Smooth muscle cell (in vitro differentiated cells): ENCODE results near the gene MCFD2. TPM values are rescaled to one million over a fixed set of nuclear protein-coding genes. Genes with fewer than 3 reads are reported as not detected.

ENCODE experiments used
- DNase-seq: peaks from one replicate; lab custom pipeline; 2025; ENCODE audit not compliant: unreplicated experiment; lab: John Stamatoyannopoulos, UW
- H2AFZ ChIP-seq: fragments of 200-600 bp; sonication (generic); 2 replicates; pipeline ENCODE4 v1.6.0; 2016; ENCODE audit warnings: antibody characterized with exemption, low read depth, mild to moderate bottlenecking
- H3F3A ChIP-seq: fragments of 200-600 bp; sonication (generic); 2 replicates; pipeline ENCODE4 v1.6.0; 2017; ENCODE audit warnings: antibody characterized with exemption, low read depth
- H3K27ac ChIP-seq: fragments of 200-600 bp; sonication (generic); 2 replicates; pipeline ENCODE4 v1.5.1; 2016; ENCODE audit warnings: low read depth, mild to moderate bottlenecking
- H3K27me3 ChIP-seq: fragments of 200-600 bp; sonication (generic); 2 replicates; pipeline ENCODE4 v1.6.1; 2016; ENCODE audit warnings: low read depth, mild to moderate bottlenecking
- H3K36me3 ChIP-seq: fragments of 200-600 bp; sonication (generic); 2 replicates; pipeline ENCODE4 v1.5.1; 2016; ENCODE audit warnings: low read depth
- H3K4me1 ChIP-seq: fragments of 200-600 bp; sonication (generic); 2 replicates; pipeline ENCODE4 v1.5.1; 2016; ENCODE audit warnings: low read depth
- H3K4me2 ChIP-seq: fragments of 200-600 bp; sonication (generic); 2 replicates; pipeline ENCODE4 v1.6.0; 2016; ENCODE audit warnings: mild to moderate bottlenecking
- H3K4me3 ChIP-seq: fragments of 200-600 bp; sonication (generic); 2 replicates; pipeline ENCODE4 v1.5.1; 2016; ENCODE audit warnings: mild to moderate bottlenecking
- H3K79me2 ChIP-seq: fragments of 200-600 bp; sonication (generic); 2 replicates; pipeline ENCODE4 v1.6.0; 2016; ENCODE audit warnings: low read depth, mild to moderate bottlenecking
- H3K9ac ChIP-seq: fragments of 200-600 bp; sonication (generic); 2 replicates; pipeline ENCODE4 v1.6.0; 2016; ENCODE audit warnings: low read depth
- H3K9me3 ChIP-seq: fragments of 200-600 bp; sonication (generic); replicated peaks from 2 replicates; pipeline ENCODE4 v1.5.1; 2016; ENCODE audit warnings: low read depth
- H4K20me1 ChIP-seq: fragments of 200-600 bp; sonication (generic); 2 replicates; pipeline ENCODE4 v1.6.0; 2016; ENCODE audit warnings: low read depth
- WGBS: methylation state at CpG from one replicate; pipeline ENCODE4 v1.1.7; 2016; ENCODE audit warnings: low lambda C conversion rate; 5-methylcytosine and 5-hydroxymethylcytosine counted together
- polyA plus RNA-seq: library from polyadenylated mRNA; unstranded; fragments of >200 nt; fragmentation: Nextera tagmentation; extraction: Ambion mirVana; gene quantifications from 2 replicates; pipeline ENCODE4 v1.2.1, GENCODE V29; 2016
- total RNA-seq: library from RNA; depleted of rRNA; stranded (reverse); fragments of >200 nt; gene quantifications from 2 replicates; pipeline ENCODE4 v1.2.3, GENCODE V29; 2014
- TF ChIP-seq, protein P1 (sequence below): fragments of 200-600 bp; sonication (generic); IDR thresholded peaks from 2 replicates; pipeline ENCODE4 v1.5.1; 2017; ENCODE audit warnings: borderline replicate concordance, mild to moderate bottlenecking, antibody characterized with exemption; ENCODE audit not compliant: insufficient read depth, poor library complexity, severe bottlenecking

The MCFD2 gene
- total and polyA plus RNA-seq, 2 experiments from 2014 or later: 100 to 167 TPM

DNA sequence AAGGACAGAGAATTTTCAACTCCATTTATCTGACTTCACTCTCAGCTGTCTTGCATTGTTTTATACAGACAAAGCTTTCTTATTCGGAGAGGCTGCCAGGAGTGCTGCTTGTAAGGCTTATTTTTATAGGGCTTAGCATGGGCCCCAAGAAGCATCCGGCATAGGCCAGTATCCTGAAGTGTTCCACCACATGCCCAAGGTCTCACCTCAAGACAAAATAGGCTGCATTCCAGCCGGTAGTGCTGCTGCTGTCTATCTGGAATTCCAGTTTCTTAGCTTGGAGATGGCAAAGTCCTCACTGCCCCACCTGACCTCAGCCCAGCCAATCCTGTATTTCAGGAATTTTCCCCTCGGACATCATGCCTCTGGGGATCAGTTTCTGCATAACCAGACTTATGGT, 47.6 kb upstream of the MCFD2 start:
- TF ChIP-seq, protein P1, sequence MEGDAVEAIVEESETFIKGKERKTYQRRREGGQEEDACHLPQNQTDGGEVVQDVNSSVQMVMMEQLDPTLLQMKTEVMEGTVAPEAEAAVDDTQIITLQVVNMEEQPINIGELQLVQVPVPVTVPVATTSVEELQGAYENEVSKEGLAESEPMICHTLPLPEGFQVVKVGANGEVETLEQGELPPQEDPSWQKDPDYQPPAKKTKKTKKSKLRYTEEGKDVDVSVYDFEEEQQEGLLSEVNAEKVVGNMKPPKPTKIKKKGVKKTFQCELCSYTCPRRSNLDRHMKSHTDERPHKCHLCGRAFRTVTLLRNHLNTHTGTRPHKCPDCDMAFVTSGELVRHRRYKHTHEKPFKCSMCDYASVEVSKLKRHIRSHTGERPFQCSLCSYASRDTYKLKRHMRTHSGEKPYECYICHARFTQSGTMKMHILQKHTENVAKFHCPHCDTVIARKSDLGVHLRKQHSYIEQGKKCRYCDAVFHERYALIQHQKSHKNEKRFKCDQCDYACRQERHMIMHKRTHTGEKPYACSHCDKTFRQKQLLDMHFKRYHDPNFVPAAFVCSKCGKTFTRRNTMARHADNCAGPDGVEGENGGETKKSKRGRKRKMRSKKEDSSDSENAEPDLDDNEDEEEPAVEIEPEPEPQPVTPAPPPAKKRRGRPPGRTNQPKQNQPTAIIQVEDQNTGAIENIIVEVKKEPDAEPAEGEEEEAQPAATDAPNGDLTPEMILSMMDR: no peak
- 87% methylated on average over 4 of the region's 4 CpGs for WGBS
- no peak overlapping the region for H3K27ac ChIP-seq

GRCh38 chr2:46962751-46963150, 47.1 kb upstream of the MCFD2 start:
- Histone ChIP-seq H3K79me2 (no peaks in the 10 kb centered on the region), H2AFZ (no peak overlapping the region), H3K9ac (no peak overlapping the region), H3K27ac (no peak overlapping the region), H3F3A (no peaks in the 10 kb centered on the region), H3K9me3 (no peaks in the 10 kb centered on the region), H4K20me1 (no peaks in the 10 kb centered on the region), H3K4me1 (no peaks in the 10 kb centered on the region), H3K27me3 (no peaks in the 10 kb centered on the region), H3K36me3 (no peaks in the 10 kb centered on the region), H3K4me3 (no peak overlapping the region), H3K4me2 (no peak overlapping the region)
- 89% methylated on average over 2 of the region's 2 CpGs for WGBS
- no peak for DNase-seq
- TF ChIP-seq, protein P1: no peak

More for the DNA sequence above, 47.6 kb upstream of the MCFD2 start:
- H3F3A ChIP-seq: no peaks in the 10 kb centered on the region
- no peak overlapping the region for H3K4me2 ChIP-seq
- no peaks in the 10 kb centered on the region for H3K9me3 ChIP-seq
- no peaks in the 10 kb centered on the region for H3K4me1 ChIP-seq
- H3K9ac ChIP-seq: no peak overlapping the region
- no peak for DNase-seq
- no peaks in the 10 kb centered on the region for H3K79me2 ChIP-seq
- no peaks in the 10 kb centered on the region for H3K36me3 ChIP-seq
- H3K27me3 ChIP-seq: no peaks in the 10 kb centered on the region
- no peak overlapping the region for H3K4me3 ChIP-seq
- H4K20me1 ChIP-seq: no peaks in the 10 kb centered on the region
- H2AFZ ChIP-seq: no peak overlapping the region

GRCh38 chr2:46960618-46961017, 45.0 kb upstream of the MCFD2 start:
- Histone ChIP-seq H2AFZ (no peak overlapping the region), H3K36me3 (no peaks in the 10 kb centered on the region), H3K9ac (no peak overlapping the region), H3K9me3 (no peaks in the 10 kb centered on the region), H3F3A (no peaks in the 10 kb centered on the region), H3K4me2 (no peak overlapping the region), H4K20me1 (no peaks in the 10 kb centered on the region), H3K27ac (no peak overlapping the region), H3K4me3 (no peak overlapping the region), H3K27me3 (no peaks in the 10 kb centered on the region), H3K4me1 (no peaks in the 10 kb centered on the region), H3K79me2 (no peaks in the 10 kb centered on the region)
- DNase-seq: no peak
- TF ChIP-seq, protein P1: no peak
- WGBS: 89% methylated on average over 2 of the region's 2 CpGs

GRCh38 chr2:46958431-46959017, 42.9 kb upstream of the MCFD2 start:
- no peak overlapping the region for H2AFZ ChIP-seq
- DNase-seq: no peak
- H3K4me1 ChIP-seq: peaks cover 4% of the 10 kb centered on the region
- H3K9me3 ChIP-seq: no peaks in the 10 kb centered on the region
- H4K20me1 ChIP-seq: no peaks in the 10 kb centered on the region
- no peak overlapping the region for H3K27ac ChIP-seq
- H3F3A ChIP-seq: peaks cover 9% of the 10 kb centered on the region
- H3K4me2 ChIP-seq: no peak overlapping the region
- no peaks in the 10 kb centered on the region for H3K27me3 ChIP-seq
- no peak overlapping the region for H3K4me3 ChIP-seq
- TF ChIP-seq, protein P1: no peak
- no peaks in the 10 kb centered on the region for H3K36me3 ChIP-seq
- WGBS: 94% methylated on average over 17 of the region's 17 CpGs
- no peak overlapping the region for H3K9ac ChIP-seq
- H3K79me2 ChIP-seq: no peaks in the 10 kb centered on the region
